Measurements from ENCODE around the gene NR0B2.

DNA sequence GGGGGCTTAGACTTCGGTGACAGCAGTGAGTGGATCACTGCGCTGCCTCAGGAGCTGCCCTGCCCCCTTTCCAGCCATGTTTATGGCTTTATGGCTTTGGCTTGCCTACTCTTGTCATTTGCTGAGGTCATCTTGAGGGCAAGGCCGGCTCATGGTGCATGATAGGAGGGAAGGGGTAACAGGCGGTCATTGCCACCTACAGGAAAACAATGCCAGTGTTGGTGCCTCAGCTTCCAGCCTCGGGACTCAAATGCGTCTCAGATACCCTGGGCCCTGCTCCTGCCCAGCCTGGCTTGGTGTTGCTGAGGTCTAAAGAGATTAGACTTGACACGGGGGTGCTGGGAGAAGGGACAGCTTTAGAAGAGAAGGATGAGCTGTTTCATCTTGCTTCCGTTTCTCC, 32.0 kb upstream of the NR0B2 start:
- no peak for TF ChIP-seq POLR2A (IDR thresholded peaks at IDR 0.05)
- TF ChIP-seq, protein P1, sequence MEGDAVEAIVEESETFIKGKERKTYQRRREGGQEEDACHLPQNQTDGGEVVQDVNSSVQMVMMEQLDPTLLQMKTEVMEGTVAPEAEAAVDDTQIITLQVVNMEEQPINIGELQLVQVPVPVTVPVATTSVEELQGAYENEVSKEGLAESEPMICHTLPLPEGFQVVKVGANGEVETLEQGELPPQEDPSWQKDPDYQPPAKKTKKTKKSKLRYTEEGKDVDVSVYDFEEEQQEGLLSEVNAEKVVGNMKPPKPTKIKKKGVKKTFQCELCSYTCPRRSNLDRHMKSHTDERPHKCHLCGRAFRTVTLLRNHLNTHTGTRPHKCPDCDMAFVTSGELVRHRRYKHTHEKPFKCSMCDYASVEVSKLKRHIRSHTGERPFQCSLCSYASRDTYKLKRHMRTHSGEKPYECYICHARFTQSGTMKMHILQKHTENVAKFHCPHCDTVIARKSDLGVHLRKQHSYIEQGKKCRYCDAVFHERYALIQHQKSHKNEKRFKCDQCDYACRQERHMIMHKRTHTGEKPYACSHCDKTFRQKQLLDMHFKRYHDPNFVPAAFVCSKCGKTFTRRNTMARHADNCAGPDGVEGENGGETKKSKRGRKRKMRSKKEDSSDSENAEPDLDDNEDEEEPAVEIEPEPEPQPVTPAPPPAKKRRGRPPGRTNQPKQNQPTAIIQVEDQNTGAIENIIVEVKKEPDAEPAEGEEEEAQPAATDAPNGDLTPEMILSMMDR (IDR thresholded peaks at IDR 0.05) = no peak

Data from testis (tissue), 2 donors.